ENCODE data around the gene BAMBI. TPM values are rescaled to one million over a fixed set of nuclear protein-coding genes. Genes with fewer than 3 reads are reported as not detected.

The BAMBI gene
- total and polyA plus RNA-seq, 2 of the 8 experiments (the other 6 are each of a cell fraction or from before 2014, with no cell fraction given) = 5.6 to 26.4 TPM

DNA sequence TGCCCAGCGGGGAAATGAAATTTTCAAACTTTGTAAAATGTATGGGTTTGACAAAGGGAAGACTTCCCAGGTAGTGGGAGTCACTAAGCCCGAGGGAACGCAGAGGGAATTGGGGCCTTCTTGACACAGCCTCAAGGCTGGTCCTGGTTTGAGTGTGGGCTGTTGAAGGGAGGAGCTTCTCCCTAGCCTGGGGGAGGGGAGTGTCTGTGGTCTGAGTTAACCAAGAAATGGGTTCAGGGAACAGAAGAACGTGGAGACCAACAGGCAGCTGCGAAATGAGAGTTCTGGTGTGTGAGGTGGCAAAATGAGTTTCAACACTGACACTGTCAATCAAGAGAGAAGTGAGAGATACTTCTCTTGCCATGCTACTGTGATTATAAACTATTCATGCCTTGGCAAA, 32.7 kb upstream of the BAMBI start:
- Histone ChIP-seq H2BK5ac (ENCODE audit: low read depth, low read length) (no peak overlapping the region), H3K18ac (ENCODE audit: extremely low read depth, low read length) (no peak overlapping the region), H3K4me1 (replicated peaks in 1 of 4; ENCODE audit: control insufficient read depth in 3 of 4, insufficient read depth in 4 of 4, low read length in 3 of 4) (no peaks in the 10 kb centered on the region), H4K8ac (ENCODE audit: extremely low read depth, insufficient read depth, low read length) (no peak overlapping the region), H2BK15ac (ENCODE audit: low read length) (no peak overlapping the region), H3K4me3 (ENCODE audit: extremely low read depth in 1 of 4, insufficient read depth in 2 of 4, low read depth in 3 of 4, low read length in 4 of 4) (no peak overlapping the region), H3K79me1 (ENCODE audit: low read depth, low read length) (no peaks in the 10 kb centered on the region), H4K91ac (replicated peaks; ENCODE audit: insufficient read length, low read length) (no peak overlapping the region), H2BK12ac (ENCODE audit: low read depth, low read length) (no peak overlapping the region), H3K27me3 (replicated peaks in 1 of 4; ENCODE audit: control insufficient read depth in 3 of 4, extremely low read depth in 1 of 4, insufficient read depth in 3 of 4, low read length in 3 of 4) (no peaks in the 10 kb centered on the region), H3K23me2 (ENCODE audit: low read depth, low read length) (no peaks in the 10 kb centered on the region), H2AK5ac (ENCODE audit: low read depth, low read length) (no peak overlapping the region), H3K79me2 (ENCODE audit: control insufficient read depth in 1 of 2, insufficient read depth in 2 of 2, low read length in 2 of 2) (no peaks in the 10 kb centered on the region), H2BK120ac (replicated peaks; ENCODE audit: low read depth, low read length) (no peak overlapping the region), H3K36me3 (ENCODE audit: control insufficient read depth in 2 of 4, insufficient read depth in 4 of 4, low read length in 3 of 4) (no peaks in the 10 kb centered on the region), H3K9me3 (ENCODE audit: insufficient read depth in 2 of 2, low read depth in 1 of 2, low read length in 1 of 2) (no peaks in the 10 kb centered on the region), H3K14ac (ENCODE audit: insufficient read length) (no peak overlapping the region), H3K56ac (replicated peaks; ENCODE audit: insufficient read length, low read depth, low read length) (no peak overlapping the region), H2AFZ (ENCODE audit: low read length) (no peak overlapping the region), H3K23ac (ENCODE audit: insufficient read length) (no peak overlapping the region), H2BK20ac (ENCODE audit: low read length) (no peak overlapping the region), H3K27ac (ENCODE audit: low read depth, low read length) (no peak overlapping the region), H4K20me1 (replicated peaks in 1 of 2; ENCODE audit: control insufficient read depth in 1 of 2, insufficient read depth in 2 of 2, low read length in 2 of 2) (no peaks in the 10 kb centered on the region), H4K5ac (ENCODE audit: insufficient read length, low read depth, low read length) (no peak overlapping the region), H3K4ac (replicated peaks; ENCODE audit: insufficient read length, low read depth, low read length) (no peak overlapping the region), H3K9ac (replicated peaks in 1 of 4; ENCODE audit: extremely low read depth in 1 of 4, low read depth in 3 of 4, low read length in 3 of 4) (no peak overlapping the region), H3K4me2 (ENCODE audit: insufficient read depth in 1 of 2, low read depth in 2 of 2, low read length in 2 of 2) (no peak overlapping the region)
- FAIRE-seq (no peak), DNase-seq (ENCODE audit: low read depth in 1 of 2, low spot score in 2 of 2) (no peak)
- ChIA-PET POLR2A (ENCODE audit: partially characterized antibody) (no interaction called here), CTCF (ENCODE audit: partially characterized antibody) (no interaction called here)
- TF ChIP-seq ATF3 (IDR thresholded peaks at IDR 0.05; ENCODE audit: insufficient read depth, low read depth, low read length) (no peak), RBBP5 (IDR thresholded peaks at IDR 0.05; ENCODE audit: borderline replicate concordance, low read depth, low read length) (no peak), JUN (IDR thresholded peaks at IDR 0.05; ENCODE audit: low read depth, low read length) (no peak), YY1 (IDR thresholded peaks at IDR 0.05; ENCODE audit: low read depth, low read length) (no peak), CTBP2 (IDR thresholded peaks at IDR 0.05; ENCODE audit: borderline replicate concordance, insufficient read depth, insufficient read length, low read length) (no peak), KDM1A (IDR thresholded peaks at IDR 0.05; ENCODE audit: borderline replicate concordance, low read length) (no peak), SP2 (IDR thresholded peaks at IDR 0.05; ENCODE audit: low read length) (no peak), USF2 (IDR thresholded peaks at IDR 0.05; ENCODE audit: low read length) (no peak), CHD2 (IDR thresholded peaks at IDR 0.05; ENCODE audit: low read length) (no peak)
- 80% methylated on average over 5 of the region's 5 CpGs; no CpG with 5 or more reads in 1 of the 2 experiments for WGBS, 2 experiments (ENCODE audit: extremely low coverage in 1 of 2, insufficient coverage in 1 of 2, insufficient read length in 1 of 2, insufficient replicate concordance in 2 of 2, low coverage in 1 of 2, low lambda C conversion rate in 2 of 2, missing lambda C conversion rate in 1 of 2)

Measured in H1 (cell line).